GM19452 (cell line): Measurements from ENCODE around the gene DPYD.

Experiments used
- ATAC-seq: cut with Tn5 transposase; IDR thresholded peaks from one replicate; pipeline ENCODE4 v1.9.1; 2021; ENCODE audit not compliant: unreplicated experiment

The DPYD gene

DNA sequence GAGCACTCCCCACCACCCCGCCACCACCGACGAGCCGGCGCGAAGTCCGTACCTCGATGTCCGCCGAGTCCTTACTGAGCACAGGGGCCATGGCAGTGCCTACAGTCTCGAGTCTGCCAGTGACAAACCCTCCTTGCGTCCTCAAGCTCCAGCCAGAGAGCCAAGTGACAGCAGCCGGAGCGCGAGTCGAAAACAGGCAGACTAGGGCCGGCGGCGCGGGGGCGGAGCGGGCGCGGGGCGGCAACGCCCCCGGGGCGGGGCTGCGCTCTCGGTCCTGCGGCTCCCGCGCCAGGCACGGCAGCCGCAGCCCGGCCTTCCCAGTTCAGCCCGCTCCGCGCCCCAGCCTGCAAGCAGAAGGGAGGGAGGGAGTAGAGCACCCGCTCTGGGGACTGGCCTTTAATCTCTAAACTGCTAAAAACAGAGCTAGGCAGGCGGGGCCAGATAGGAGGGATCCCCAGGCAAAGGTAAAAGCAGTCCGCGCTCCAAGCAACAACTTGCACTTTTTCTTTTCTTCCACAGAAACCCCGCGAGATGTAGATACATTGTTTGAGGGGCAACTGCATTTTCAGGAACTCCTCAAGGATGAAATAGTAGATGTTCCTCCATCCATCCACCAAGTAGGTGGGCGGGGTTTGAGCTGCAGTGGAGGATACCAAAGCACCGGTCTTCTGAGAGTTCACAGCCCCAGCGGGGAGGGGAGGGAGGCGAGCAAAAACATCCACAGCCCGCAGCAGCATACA, at the start of gene DPYD:
DPYD (minus strand) TSS at position 203 of the 740 bp plus-strand sequence; CDS start at position 91, 112 bp downstream.
- peak; percentile 93 for ATAC-seq

DNA sequence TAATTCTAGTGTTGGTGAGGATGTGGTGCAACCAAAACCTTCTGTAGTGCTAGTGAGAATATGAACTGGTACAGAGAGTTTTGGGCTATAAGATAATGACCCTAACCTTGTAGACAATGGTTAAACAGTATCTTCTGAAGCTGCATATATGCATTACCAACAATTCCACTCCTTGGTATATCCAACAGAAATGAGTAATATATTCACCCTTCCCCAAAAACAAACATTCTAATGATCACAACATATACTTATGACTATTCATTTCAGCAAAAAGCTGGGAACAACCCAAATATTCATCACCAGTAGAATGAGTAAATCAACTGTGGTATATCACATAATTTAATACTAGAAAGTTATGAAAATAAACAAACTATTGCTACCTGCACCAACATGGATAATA, 39.6 kb upstream of the DPYD start:
- no peak for ATAC-seq

- ATAC-seq = no peak
Measured at GRCh38 chr1:97947695-97948094, 26.9 kb upstream of the DPYD start.

- ATAC-seq = no peak
Measured at GRCh38 chr1:97943354-97943753, 22.5 kb upstream of the DPYD start.

GRCh38 chr1:97942161-97943123, 21.6 kb upstream of the DPYD start:
- ATAC-seq = no peak

- ATAC-seq = no peak
Measured at GRCh38 chr1:97938285-97938642, 17.4 kb upstream of the DPYD start.

- no peak for ATAC-seq
Measured at GRCh38 chr1:97936976-97937375, 16.1 kb upstream of the DPYD start.

DNA sequence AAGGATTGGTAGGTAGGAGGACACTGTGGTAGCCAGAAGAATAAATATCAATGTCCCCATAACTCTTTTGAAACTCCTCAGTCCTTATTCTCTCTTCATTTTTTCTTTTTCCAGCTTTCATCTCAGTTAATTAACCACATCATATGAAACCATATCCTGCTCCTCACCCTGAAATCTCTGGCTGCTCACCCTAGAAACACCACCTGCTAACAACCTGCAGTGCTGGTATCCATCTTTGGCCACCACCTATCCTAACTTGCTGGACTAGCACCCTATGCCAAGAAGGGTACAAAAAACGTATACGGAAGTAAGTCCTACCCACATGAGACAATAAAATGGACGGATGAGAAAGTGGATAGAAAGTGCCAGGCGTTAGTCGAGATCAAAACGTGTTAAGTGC, 13.7 kb upstream of the DPYD start:
- ATAC-seq = no peak

GRCh38 chr1:97929874-97930851, 9.3 kb upstream of the DPYD start:
- ATAC-seq = no peak

GRCh38 chr1:97926017-97926708, 5.3 kb upstream of the DPYD start:
- ATAC-seq = no peak

- no peak for ATAC-seq
Measured at GRCh38 chr1:97925151-97925550, 4.3 kb upstream of the DPYD start.

- no peak for ATAC-seq
Measured at GRCh38 chr1:97923811-97924210, 3.0 kb upstream of the DPYD start.

DNA sequence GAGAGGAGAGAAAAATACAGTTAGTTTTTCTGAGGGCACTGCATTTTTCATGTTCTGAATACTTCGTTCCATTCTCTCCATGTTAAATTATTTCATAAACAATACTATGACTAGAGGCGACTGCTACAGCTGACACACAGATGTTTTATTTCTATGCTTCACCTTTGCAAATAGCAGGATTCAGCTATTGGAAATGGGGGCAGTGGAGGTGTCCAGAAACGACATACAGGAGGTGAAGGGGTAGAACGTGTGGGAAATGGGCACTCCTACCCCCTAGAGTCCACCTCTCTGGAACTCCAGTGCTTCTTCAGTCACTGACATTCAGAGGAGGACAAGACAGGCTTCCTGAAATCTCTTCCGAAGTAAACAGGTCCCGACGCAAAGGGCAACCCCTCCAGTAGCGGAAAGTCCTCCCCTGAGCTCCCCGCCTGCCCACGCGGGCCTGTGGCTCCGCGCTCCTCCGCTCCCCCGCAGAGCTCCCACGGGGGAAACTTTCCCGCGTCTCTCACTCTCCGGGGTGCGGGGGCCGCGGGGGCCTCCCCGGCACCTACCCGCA, 480 bp downstream of the DPYD start:
- peak; percentile 30 for ATAC-seq

GRCh38 chr1:97919585-97920261, 1.1 kb downstream of the DPYD start:
- no peak for ATAC-seq

GRCh38 chr1:97918961-97919360, 1.9 kb downstream of the DPYD start:
- ATAC-seq = no peak

- no peak for ATAC-seq
Measured at GRCh38 chr1:97913506-97914139, 7.2 kb downstream of the DPYD start.

DNA sequence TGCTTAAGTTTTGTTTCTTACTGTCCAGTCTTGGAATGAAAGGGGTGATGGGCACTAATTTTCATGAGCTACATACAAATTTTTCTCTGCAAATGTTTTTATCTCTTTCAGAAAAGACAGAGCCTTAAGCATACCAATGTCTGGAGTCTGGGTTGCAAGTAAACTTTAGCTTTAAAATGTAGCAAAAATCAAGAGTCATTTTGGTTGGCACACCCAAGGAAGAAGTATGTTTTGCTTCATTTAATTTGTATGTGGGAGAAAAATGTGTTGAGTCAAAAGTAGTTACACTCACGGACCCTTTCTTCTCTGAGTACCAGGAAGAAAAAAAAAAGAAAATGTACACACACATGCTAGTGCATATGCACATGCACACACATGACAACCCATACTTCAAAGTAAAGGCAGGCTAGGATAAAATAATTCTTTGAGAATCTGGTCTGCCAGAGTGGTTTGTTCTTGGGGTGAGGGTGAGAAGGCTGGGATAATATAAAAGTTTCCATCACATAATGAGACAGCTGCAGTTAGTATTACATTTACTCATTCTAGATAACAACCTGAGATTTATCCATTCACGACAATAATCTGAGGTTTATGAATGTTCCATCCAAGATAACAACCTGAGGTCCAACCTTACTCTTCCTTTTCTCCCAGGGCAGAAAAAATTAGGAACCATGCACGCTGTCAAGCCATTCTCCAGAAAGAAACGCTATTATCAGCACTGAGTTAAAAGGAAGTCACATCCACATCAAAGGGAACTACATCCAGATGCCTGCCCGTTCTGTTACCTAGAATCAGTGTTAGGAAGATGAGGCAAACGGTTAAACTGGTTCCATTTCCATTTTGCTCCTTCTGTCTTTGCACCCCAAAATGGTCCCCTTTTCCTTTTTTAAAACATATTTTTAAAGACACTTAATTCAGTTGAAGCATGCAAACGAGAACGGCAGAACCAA, 9.3 kb downstream of the DPYD start:
- ATAC-seq = no peak

DNA sequence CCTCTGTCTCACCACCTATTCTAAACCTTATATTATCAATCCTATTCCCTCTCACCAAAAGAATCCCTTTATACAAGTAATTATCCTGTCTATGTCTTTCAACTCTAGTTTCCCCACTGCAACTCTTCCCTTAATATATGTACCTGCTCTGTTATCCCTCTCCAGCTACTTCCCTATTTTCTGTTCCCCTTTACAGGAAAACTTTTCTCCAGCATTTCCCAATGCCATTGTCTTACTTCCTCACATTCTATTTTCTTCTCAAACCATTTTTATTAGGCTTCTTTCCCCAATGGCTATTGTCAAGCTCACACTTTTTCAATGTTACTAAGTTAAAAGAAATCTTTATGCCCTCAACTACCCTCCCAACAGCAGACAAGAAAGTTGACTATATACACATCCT, 11.6 kb downstream of the DPYD start:
- no peak for ATAC-seq
